WTC11 (cell line): ENCODE data around the gene KRT28.

ENCODE experiments used
- CBFB ChIP-seq: sonication (generic); formaldehyde crosslinking; IDR thresholded peaks from 2 replicates; pipeline ENCODE4 v1.8.1; 2022; ENCODE audit warnings: mild to moderate bottlenecking, low read depth, missing genetic modification reagents
- CDX4 ChIP-seq: fragments of 250-450 bp; sonication (Bioruptor Pico); IDR thresholded peaks from 2 replicates; pipeline ENCODE4 v1.9.0; 2021; ENCODE audit warnings: moderate library complexity, mild to moderate bottlenecking, inconsistent platforms, borderline replicate concordance
- CTCF ChIP-seq: fragments of 200-600 bp; IDR thresholded peaks from 2 replicates; pipeline ENCODE4 v1.8.0; 2022; ENCODE audit warnings: antibody characterized with exemption
- FOXJ3 ChIP-seq: sonication (generic); formaldehyde crosslinking; IDR thresholded peaks from 2 replicates; pipeline ENCODE4 v1.9.0; 2021; ENCODE audit warnings: missing genetic modification reagents, mild to moderate bottlenecking, borderline replicate concordance
- HMGXB4 ChIP-seq: sonication (generic); formaldehyde crosslinking; IDR thresholded peaks from 2 replicates; pipeline ENCODE4 v1.8.1; 2023; ENCODE audit warnings: mild to moderate bottlenecking, moderate library complexity, missing genetic modification reagents
- MAX ChIP-seq: sonication (generic); formaldehyde crosslinking; IDR thresholded peaks from 2 replicates; pipeline ENCODE4 v1.8.0; 2022; ENCODE audit warnings: mild to moderate bottlenecking, missing genetic modification reagents
- MLX ChIP-seq: sonication (generic); formaldehyde crosslinking; IDR thresholded peaks from 2 replicates; pipeline ENCODE4 v1.8.1; 2023; ENCODE audit warnings: mild to moderate bottlenecking, missing genetic modification reagents, moderate library complexity
- NR2C2 ChIP-seq: sonication (generic); formaldehyde crosslinking; IDR thresholded peaks from 2 replicates; pipeline ENCODE4 v1.8.0; 2022; ENCODE audit warnings: mild to moderate bottlenecking, missing genetic modification reagents
- USF2 ChIP-seq: sonication (generic); formaldehyde crosslinking; IDR thresholded peaks from 2 replicates; pipeline ENCODE4 v1.8.1; 2023; ENCODE audit warnings: mild to moderate bottlenecking, missing genetic modification reagents, moderate library complexity
- ZNF263 ChIP-seq: sonication (generic); formaldehyde crosslinking; IDR thresholded peaks from 2 replicates; pipeline ENCODE4 v1.8.1; 2022; ENCODE audit warnings: low read depth, mild to moderate bottlenecking, moderate library complexity, missing genetic modification reagents

- TF ChIP-seq CTCF (no peak), USF2 (CRISPR knock-in tag) (no peak), MAX (no peak), ZNF263 (CRISPR knock-in tag) (no peak), CDX4 (CRISPR knock-in tag) (no peak), MLX (CRISPR knock-in tag) (no peak), HMGXB4 (CRISPR knock-in tag) (no peak), CBFB (CRISPR knock-in tag) (no peak), FOXJ3 (no peak), NR2C2 (CRISPR knock-in tag) (no peak)
Observed at GRCh38 chr17:40813804-40814203, 14.0 kb upstream of the KRT28 start.
